Measurements from ENCODE around the gene ZNRF3. TPM values are rescaled to one million over a fixed set of nuclear protein-coding genes. Genes with fewer than 3 reads are reported as not detected.

ZNRF3 gene
- total RNA-seq, 1 donor from 2014 or later, result 10.5 TPM

DNA sequence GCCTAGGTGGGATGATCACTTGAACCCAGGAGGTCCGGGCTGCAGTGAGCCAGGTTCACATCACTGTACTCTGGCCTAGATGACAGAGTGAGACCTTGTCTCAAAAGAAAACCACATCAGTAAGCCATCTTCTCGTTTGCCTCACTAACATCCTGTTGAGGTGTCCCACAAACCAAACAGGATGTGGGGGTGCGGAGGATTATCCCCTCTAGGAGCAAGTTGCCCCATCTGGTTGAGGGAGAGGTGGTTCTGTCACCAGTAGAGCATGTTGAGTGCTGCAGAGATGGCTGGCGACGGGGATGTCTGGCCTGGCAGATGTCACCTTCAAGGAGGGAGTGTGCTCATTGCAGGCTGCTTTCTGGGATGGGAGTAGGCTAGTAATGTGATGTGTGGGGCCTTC is 72.4 kb downstream of the ZNRF3 start:
- Histone ChIP-seq H3K27me3 (ENCODE audit: control insufficient read depth, insufficient read depth, low read length) (no peaks in the 10 kb centered on the region), H3K36me3 (ENCODE audit: control insufficient read depth, insufficient read depth, low read length) (peaks cover 1% of the 10 kb centered on the region), H3K4me3 (ENCODE audit: low read depth, low read length) (no peak overlapping the region)
- DNase-seq (ENCODE audit: low read depth), result no peak
- TF ChIP-seq, protein P1, sequence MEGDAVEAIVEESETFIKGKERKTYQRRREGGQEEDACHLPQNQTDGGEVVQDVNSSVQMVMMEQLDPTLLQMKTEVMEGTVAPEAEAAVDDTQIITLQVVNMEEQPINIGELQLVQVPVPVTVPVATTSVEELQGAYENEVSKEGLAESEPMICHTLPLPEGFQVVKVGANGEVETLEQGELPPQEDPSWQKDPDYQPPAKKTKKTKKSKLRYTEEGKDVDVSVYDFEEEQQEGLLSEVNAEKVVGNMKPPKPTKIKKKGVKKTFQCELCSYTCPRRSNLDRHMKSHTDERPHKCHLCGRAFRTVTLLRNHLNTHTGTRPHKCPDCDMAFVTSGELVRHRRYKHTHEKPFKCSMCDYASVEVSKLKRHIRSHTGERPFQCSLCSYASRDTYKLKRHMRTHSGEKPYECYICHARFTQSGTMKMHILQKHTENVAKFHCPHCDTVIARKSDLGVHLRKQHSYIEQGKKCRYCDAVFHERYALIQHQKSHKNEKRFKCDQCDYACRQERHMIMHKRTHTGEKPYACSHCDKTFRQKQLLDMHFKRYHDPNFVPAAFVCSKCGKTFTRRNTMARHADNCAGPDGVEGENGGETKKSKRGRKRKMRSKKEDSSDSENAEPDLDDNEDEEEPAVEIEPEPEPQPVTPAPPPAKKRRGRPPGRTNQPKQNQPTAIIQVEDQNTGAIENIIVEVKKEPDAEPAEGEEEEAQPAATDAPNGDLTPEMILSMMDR (IDR thresholded peaks at IDR 0.05; ENCODE audit: insufficient read depth, low read length, poor library complexity, severe bottlenecking), result no peak

DNA sequence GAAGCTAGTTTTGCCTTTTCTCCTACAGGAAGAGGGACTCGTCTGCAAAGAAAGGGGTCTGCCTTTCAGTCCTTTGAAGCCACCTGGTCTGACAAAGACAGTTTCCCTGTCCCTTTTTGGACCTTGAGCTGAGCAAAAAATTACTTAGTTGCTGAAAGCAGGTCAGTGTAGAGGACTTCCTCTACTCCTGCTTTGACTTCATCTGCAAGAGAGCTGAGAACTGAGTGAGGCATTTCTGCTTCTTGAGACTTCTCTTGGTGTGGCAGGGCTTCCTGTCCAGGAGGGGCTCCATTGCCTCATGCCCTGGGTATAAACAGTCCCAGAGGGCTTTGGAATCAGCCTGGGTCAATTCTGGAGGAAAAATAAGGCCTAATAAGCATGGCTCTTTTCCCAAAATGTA is 73.1 kb downstream of the ZNRF3 start:
- H3K27me3 ChIP-seq (ENCODE audit: control insufficient read depth, insufficient read depth, low read length), result no peaks in the 10 kb centered on the region
- TF ChIP-seq, protein P1 (IDR thresholded peaks at IDR 0.05; ENCODE audit: insufficient read depth, low read length, poor library complexity, severe bottlenecking), result no peak
- H3K36me3 ChIP-seq (ENCODE audit: control insufficient read depth, insufficient read depth, low read length), result peaks cover 1% of the 10 kb centered on the region
- DNase-seq (ENCODE audit: low read depth), result no peak
- H3K4me3 ChIP-seq (ENCODE audit: low read depth, low read length), result no peak overlapping the region

DNA sequence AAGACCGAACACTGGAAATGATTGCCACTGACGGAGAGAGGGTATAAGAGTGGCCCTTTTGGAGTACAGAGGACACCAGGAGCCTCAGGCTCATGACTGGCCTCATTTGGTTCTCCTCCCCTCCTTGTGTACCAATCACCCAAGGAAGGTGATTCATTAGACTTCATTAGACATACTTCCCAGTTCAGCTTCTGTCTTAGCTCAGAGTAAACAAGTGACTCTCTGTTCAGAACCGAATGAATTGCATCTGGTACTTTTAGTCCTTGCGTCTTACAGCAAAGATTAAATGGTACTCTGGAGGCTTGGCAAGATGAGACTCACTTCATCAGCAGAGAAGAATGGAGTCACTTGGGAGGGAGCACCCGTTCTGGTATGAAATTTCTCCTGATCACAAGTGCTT is 75.2 kb downstream of the ZNRF3 start:
- Histone ChIP-seq H3K36me3 (ENCODE audit: control insufficient read depth, insufficient read depth, low read length) (peaks cover 1% of the 10 kb centered on the region), H3K27me3 (ENCODE audit: control insufficient read depth, insufficient read depth, low read length) (no peaks in the 10 kb centered on the region), H3K4me3 (ENCODE audit: low read depth, low read length) (no peak overlapping the region)
- TF ChIP-seq, protein P1 (IDR thresholded peaks at IDR 0.05; ENCODE audit: insufficient read depth, low read length, poor library complexity, severe bottlenecking), result no peak
- DNase-seq (ENCODE audit: low read depth), result no peak

DNA sequence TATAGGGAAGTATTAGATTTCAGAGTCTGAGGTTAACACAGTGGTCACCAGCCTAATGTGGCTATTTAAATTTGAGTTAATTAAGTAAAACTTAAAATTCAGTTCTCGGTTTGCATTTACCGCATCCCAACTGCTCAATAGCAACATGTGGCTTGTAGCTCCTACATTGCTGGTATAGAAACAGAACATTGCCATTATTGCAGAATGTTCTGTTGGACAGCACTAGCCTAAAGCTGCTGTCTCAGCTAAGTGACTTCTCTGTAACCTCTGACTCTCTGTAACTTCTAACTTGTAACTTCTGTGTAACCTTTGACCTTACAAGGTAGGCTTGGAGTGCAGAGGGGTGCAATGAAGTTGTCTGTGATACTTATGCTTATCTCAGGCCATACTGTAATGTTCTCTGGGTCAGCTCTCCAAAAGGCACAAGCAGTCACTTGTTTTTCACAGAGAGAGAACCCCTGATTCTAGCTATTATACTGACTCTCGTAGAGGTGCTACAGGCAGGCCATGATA is 78.7 kb downstream of the ZNRF3 start:
- TF ChIP-seq, protein P1 (IDR thresholded peaks at IDR 0.05; ENCODE audit: insufficient read depth, low read length, poor library complexity, severe bottlenecking), result no peak

DNA sequence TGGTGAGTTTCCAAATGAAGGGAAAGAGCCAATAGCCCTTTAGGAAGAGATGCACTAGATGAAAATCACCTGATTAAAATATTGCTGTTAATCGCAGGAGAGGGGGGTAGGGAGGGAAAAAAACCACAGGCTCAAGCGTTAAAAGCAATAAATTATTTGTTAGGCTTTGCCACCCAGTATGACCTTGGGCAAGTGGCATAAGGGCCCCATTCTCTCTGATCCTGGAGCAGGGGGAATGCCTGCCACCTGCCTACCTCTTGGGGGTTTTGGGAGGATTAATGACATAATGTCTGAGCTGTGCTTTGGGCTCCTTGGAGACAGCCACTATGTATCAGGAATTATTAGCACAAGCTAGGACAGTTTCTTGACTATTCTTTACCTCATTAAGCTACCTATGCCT is 80.0 kb downstream of the ZNRF3 start:
- DNase-seq (ENCODE audit: low read depth), result no peak
- H3K4me3 ChIP-seq (ENCODE audit: low read depth, low read length), result no peak overlapping the region
- H3K36me3 ChIP-seq (ENCODE audit: control insufficient read depth, insufficient read depth, low read length), result peaks cover 1% of the 10 kb centered on the region
- no peaks in the 10 kb centered on the region for H3K27me3 ChIP-seq (ENCODE audit: control insufficient read depth, insufficient read depth, low read length)
- TF ChIP-seq, protein P1 (IDR thresholded peaks at IDR 0.05; ENCODE audit: insufficient read depth, low read length, poor library complexity, severe bottlenecking), result no peak

More for the DNA sequence above, 78.7 kb downstream of the ZNRF3 start:
- no peak for DNase-seq (ENCODE audit: low read depth)
- Histone ChIP-seq H3K27me3 (ENCODE audit: control insufficient read depth, insufficient read depth, low read length) (no peaks in the 10 kb centered on the region), H3K4me3 (ENCODE audit: low read depth, low read length) (no peak overlapping the region), H3K36me3 (ENCODE audit: control insufficient read depth, insufficient read depth, low read length) (peaks cover 1% of the 10 kb centered on the region)

DNA sequence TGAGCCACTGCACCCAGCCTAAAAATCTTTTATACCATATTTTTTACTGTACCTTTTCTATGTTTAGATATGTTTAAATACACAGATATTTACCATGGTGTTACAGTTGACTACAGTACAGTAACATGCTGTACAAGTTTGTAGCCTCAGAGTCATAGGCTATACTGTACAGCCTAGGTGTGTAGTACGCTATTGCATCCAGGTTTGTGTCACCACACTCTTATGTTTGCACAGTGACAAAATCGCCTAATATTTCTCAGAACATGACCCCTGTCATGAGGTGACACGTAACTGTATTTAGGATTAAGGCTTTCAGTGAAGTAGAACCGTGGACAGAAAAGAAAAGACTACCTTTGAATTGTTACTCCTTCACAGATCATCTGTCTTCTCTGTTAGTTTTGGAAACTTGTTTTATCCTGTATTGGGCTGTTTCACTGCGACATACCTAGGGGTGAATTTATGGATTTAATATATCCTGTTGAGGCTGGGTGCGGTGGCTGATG is 83.8 kb downstream of the ZNRF3 start:
- no peaks in the 10 kb centered on the region for H3K36me3 ChIP-seq (ENCODE audit: control insufficient read depth, insufficient read depth, low read length)
- TF ChIP-seq, protein P1 (IDR thresholded peaks at IDR 0.05; ENCODE audit: insufficient read depth, low read length, poor library complexity, severe bottlenecking), result no peak
- H3K4me3 ChIP-seq (ENCODE audit: low read depth, low read length), result no peak overlapping the region
- no peak for DNase-seq (ENCODE audit: low read depth)
- H3K27me3 ChIP-seq (ENCODE audit: control insufficient read depth, insufficient read depth, low read length), result no peaks in the 10 kb centered on the region

Measured in kidney epithelial cell (primary cell).